Measurements from ENCODE around the gene POU2F2.

The POU2F2 gene

DNA sequence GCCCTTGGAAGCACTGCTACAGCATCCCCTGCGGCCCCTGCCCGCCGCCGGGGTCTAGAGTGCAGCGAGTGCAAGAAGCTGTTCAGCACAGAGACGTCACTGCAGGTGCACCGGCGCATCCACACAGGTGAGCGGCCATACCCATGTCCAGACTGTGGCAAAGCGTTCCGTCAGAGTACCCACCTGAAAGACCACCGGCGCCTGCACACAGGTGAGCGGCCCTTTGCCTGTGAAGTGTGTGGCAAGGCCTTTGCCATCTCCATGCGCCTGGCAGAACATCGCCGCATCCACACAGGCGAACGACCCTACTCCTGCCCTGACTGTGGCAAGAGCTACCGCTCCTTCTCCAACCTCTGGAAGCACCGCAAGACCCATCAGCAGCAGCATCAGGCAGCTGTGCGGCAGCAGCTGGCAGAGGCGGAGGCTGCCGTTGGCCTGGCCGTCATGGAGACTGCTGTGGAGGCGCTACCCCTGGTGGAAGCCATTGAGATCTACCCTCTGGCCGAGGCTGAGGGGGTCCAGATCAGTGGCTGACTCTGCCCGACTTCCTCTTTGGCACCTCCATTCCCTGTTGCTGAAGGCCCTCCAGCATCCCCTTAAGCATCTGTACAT, 51.4 kb downstream of the POU2F2 start:
- Histone ChIP-seq H3K27me3 (ENCODE audit: insufficient read depth, poor library complexity, severe bottlenecking) (no peaks in the 10 kb centered on the region), H3K4me1 (ENCODE audit: insufficient read depth, poor library complexity, severe bottlenecking) (peaks cover 2% of the 10 kb centered on the region), H3K27ac (ENCODE audit: poor library complexity, severe bottlenecking) (no peak overlapping the region), H3K4me3 (ENCODE audit: severe bottlenecking) (no peak overlapping the region), H3K9me3 (ENCODE audit: severe bottlenecking) (no peaks in the 10 kb centered on the region), H3K36me3 (ENCODE audit: low read depth) (peaks cover 39% of the 10 kb centered on the region)
- TF ChIP-seq, protein P1, sequence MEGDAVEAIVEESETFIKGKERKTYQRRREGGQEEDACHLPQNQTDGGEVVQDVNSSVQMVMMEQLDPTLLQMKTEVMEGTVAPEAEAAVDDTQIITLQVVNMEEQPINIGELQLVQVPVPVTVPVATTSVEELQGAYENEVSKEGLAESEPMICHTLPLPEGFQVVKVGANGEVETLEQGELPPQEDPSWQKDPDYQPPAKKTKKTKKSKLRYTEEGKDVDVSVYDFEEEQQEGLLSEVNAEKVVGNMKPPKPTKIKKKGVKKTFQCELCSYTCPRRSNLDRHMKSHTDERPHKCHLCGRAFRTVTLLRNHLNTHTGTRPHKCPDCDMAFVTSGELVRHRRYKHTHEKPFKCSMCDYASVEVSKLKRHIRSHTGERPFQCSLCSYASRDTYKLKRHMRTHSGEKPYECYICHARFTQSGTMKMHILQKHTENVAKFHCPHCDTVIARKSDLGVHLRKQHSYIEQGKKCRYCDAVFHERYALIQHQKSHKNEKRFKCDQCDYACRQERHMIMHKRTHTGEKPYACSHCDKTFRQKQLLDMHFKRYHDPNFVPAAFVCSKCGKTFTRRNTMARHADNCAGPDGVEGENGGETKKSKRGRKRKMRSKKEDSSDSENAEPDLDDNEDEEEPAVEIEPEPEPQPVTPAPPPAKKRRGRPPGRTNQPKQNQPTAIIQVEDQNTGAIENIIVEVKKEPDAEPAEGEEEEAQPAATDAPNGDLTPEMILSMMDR (IDR thresholded peaks at IDR 0.05; ENCODE audit: poor library complexity, severe bottlenecking), result no peak
- DNase-seq (ENCODE audit: low spot score) (no peak), ATAC-seq (ENCODE audit: low read depth) (no peak)

DNA sequence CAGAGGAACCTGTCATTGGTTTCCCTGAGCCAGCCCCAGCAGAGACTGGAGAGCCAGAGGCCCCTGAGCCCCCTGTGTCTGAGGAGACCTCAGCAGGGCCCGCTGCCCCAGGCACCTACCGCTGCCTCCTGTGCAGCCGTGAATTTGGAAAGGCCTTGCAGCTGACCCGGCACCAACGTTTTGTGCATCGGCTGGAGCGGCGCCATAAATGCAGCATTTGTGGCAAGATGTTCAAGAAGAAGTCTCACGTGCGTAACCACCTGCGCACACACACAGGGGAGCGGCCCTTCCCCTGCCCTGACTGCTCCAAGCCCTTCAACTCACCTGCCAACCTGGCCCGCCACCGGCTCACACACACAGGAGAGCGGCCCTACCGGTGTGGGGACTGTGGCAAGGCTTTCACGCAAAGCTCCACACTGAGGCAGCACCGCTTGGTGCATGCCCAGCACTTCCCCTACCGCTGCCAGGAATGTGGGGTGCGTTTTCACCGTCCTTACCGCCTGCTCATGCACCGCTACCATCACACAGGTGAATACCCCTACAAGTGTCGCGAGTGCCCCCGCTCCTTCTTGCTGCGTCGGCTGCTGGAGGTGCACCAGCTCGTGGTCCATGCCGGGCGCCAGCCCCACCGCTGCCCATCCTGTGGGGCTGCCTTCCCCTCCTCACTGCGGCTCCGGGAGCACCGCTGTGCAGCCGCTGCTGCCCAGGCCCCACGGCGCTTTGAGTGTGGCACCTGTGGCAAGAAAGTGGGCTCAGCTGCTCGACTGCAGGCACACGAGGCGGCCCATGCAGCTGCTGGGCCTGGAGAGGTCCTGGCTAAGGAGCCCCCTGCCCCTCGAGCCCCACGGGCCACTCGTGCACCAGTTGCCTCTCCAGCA, 52.1 kb downstream of the POU2F2 start:
- no peak overlapping the region for H3K27ac ChIP-seq (ENCODE audit: poor library complexity, severe bottlenecking)
- ATAC-seq (ENCODE audit: low read depth) (no peak), DNase-seq (ENCODE audit: low spot score) (no peak)
- peaks cover 2% of the 10 kb centered on the region for H3K4me1 ChIP-seq (ENCODE audit: insufficient read depth, poor library complexity, severe bottlenecking)
- TF ChIP-seq, protein P1 (IDR thresholded peaks at IDR 0.05; ENCODE audit: poor library complexity, severe bottlenecking), result no peak
- no peaks in the 10 kb centered on the region for H3K9me3 ChIP-seq (ENCODE audit: severe bottlenecking)
- peaks cover 39% of the 10 kb centered on the region for H3K36me3 ChIP-seq (ENCODE audit: low read depth)
- no peaks in the 10 kb centered on the region for H3K27me3 ChIP-seq (ENCODE audit: insufficient read depth, poor library complexity, severe bottlenecking)
- no peak overlapping the region for H3K4me3 ChIP-seq (ENCODE audit: severe bottlenecking)

DNA sequence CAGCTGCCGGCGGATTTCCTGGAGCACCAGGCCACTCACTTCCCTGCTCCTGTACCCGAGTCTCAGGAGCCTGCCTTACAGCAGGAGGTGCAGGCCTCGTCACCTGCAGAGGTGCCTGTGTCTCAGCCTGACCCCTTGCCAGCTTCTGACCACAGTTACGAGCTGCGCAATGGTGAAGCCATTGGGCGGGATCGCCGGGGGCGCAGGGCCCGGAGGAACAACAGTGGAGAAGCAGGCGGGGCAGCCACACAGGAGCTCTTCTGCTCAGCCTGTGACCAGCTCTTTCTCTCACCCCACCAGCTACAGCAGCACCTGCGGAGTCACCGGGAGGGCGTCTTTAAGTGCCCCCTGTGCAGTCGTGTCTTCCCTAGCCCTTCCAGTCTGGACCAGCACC, 53.0 kb downstream of the POU2F2 start:
- Histone ChIP-seq H3K4me3 (ENCODE audit: severe bottlenecking) (no peak overlapping the region), H3K9me3 (ENCODE audit: severe bottlenecking) (no peaks in the 10 kb centered on the region), H3K4me1 (ENCODE audit: insufficient read depth, poor library complexity, severe bottlenecking) (peaks cover 2% of the 10 kb centered on the region), H3K36me3 (ENCODE audit: low read depth) (peaks cover 39% of the 10 kb centered on the region), H3K27me3 (ENCODE audit: insufficient read depth, poor library complexity, severe bottlenecking) (no peaks in the 10 kb centered on the region), H3K27ac (ENCODE audit: poor library complexity, severe bottlenecking) (no peak overlapping the region)
- DNase-seq (ENCODE audit: low spot score), result no peak
- TF ChIP-seq, protein P1 (IDR thresholded peaks at IDR 0.05; ENCODE audit: poor library complexity, severe bottlenecking), result no peak
- no peak for ATAC-seq (ENCODE audit: low read depth)

DNA sequence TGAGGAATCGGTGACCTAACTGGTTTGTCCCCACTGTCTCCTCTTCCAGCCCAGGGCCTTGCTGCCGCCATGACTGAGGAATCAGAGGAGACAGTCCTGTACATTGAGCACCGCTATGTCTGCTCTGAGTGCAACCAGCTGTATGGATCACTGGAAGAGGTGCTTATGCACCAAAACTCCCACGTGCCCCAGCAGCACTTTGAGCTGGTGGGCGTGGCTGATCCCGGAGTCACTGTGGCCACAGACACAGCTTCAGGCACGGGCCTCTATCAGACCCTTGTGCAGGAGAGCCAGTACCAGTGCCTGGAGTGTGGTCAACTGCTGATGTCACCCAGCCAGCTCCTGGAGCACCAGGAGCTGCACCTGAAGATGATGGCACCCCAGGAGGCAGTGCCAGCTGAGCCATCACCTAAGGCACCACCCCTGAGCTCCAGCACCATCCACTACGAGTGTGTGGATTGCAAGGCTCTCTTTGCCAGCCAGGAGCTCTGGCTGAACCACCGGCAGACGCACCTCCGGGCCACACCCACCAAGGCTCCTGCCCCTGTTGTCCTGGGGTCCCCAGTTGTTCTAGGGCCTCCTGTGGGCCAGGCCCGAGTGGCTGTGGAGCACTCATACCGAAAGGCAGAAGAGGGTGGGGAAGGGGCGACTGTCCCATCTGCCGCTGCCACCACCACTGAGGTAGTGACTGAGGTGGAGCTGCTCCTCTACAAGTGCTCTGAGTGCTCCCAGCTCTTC, 53.5 kb downstream of the POU2F2 start:
- H3K9me3 ChIP-seq (ENCODE audit: severe bottlenecking), result no peaks in the 10 kb centered on the region
- no peak for ATAC-seq (ENCODE audit: low read depth)
- no peaks in the 10 kb centered on the region for H3K27me3 ChIP-seq (ENCODE audit: insufficient read depth, poor library complexity, severe bottlenecking)
- no peak overlapping the region for H3K27ac ChIP-seq (ENCODE audit: poor library complexity, severe bottlenecking)
- H3K36me3 ChIP-seq (ENCODE audit: low read depth), result peaks cover 39% of the 10 kb centered on the region
- DNase-seq (ENCODE audit: low spot score), result no peak
- H3K4me3 ChIP-seq (ENCODE audit: severe bottlenecking), result no peak overlapping the region
- H3K4me1 ChIP-seq (ENCODE audit: insufficient read depth, poor library complexity, severe bottlenecking), result peaks cover 2% of the 10 kb centered on the region
- TF ChIP-seq, protein P1 (IDR thresholded peaks at IDR 0.05; ENCODE audit: poor library complexity, severe bottlenecking), result no peak

Measured in RWPE2 (cell line).